Measurements from ENCODE around the gene ALG8. TPM values are rescaled to one million over a fixed set of nuclear protein-coding genes. Genes with fewer than 3 reads are reported as not detected.

The ALG8 gene
- total RNA-seq, 4 donors from 2014 or later: 24.9 to 43.5 (median 32.0) TPM

- H3K27ac ChIP-seq: no peak overlapping the region
- no peaks in the 10 kb centered on the region for H3K4me1 ChIP-seq
- H3K4me3 ChIP-seq: no peak overlapping the region
- H3K36me3 ChIP-seq: peaks cover 0 to 80% (median 0%) of the 10 kb centered on the region in 3 donors
- H3K9me3 ChIP-seq: no peaks in the 10 kb centered on the region
- no peaks in the 10 kb centered on the region for H3K27me3 ChIP-seq
- 81 to 97% methylated on average over 2 of the region's 2 CpGs for WGBS, 2 donors
- TF ChIP-seq CTCF (IDR thresholded peaks at IDR 0.05) (no peak), EP300 (IDR thresholded peaks at IDR 0.05) (no peak), POLR2A (IDR thresholded peaks at IDR 0.05) (no peak)
- no peak for DNase-seq (ENCODE audit: low spot score in 2 of 2)
Measured at GRCh38 chr11:78111298-78111697, 28.1 kb downstream of the ALG8 start.

GRCh38 chr11:78110830-78111229, 28.6 kb downstream of the ALG8 start:
- no peak for DNase-seq (ENCODE audit: low spot score in 2 of 2)
- 88 to 97% methylated on average over 2 of the region's 2 CpGs for WGBS, 2 donors
- no peaks in the 10 kb centered on the region for H3K9me3 ChIP-seq
- no peak overlapping the region for H3K4me3 ChIP-seq
- H3K27me3 ChIP-seq: no peaks in the 10 kb centered on the region
- H3K36me3 ChIP-seq: peaks cover 0 to 80% (median 0%) of the 10 kb centered on the region in 3 donors
- no peak overlapping the region for H3K27ac ChIP-seq
- no peaks in the 10 kb centered on the region for H3K4me1 ChIP-seq
- no peak for TF ChIP-seq EP300 (IDR thresholded peaks at IDR 0.05)
- TF ChIP-seq CTCF (IDR thresholded peaks at IDR 0.05): no peak
- no peak for TF ChIP-seq POLR2A (IDR thresholded peaks at IDR 0.05)

- no peak for DNase-seq (ENCODE audit: low spot score in 2 of 2)
- Histone ChIP-seq H3K27ac (no peak overlapping the region), H3K4me1 (no peaks in the 10 kb centered on the region), H3K4me3 (no peak overlapping the region), H3K27me3 (no peaks in the 10 kb centered on the region), H3K9me3 (no peaks in the 10 kb centered on the region), H3K36me3 (peaks cover 0 to 79% (median 0%) of the 10 kb centered on the region in 3 donors)
- TF ChIP-seq POLR2A (IDR thresholded peaks at IDR 0.05) (no peak), EP300 (IDR thresholded peaks at IDR 0.05) (no peak), CTCF (IDR thresholded peaks at IDR 0.05) (no peak)
- 89 to 92% methylated on average over 5 of the region's 5 CpGs for WGBS, 2 donors
Measured at GRCh38 chr11:78110351-78110750, 29.1 kb downstream of the ALG8 start.

- Histone ChIP-seq H3K27me3 (no peaks in the 10 kb centered on the region), H3K4me1 (no peaks in the 10 kb centered on the region), H3K36me3 (peaks cover 0 to 79% (median 0%) of the 10 kb centered on the region in 3 donors), H3K4me3 (no peak overlapping the region), H3K27ac (no peak overlapping the region), H3K9me3 (no peaks in the 10 kb centered on the region)
- 70 to 75% methylated on average over 3 of the region's 3 CpGs for WGBS, 2 donors
- no peak for TF ChIP-seq POLR2A (IDR thresholded peaks at IDR 0.05)
- no peak for TF ChIP-seq CTCF (IDR thresholded peaks at IDR 0.05)
- no peak for DNase-seq (ENCODE audit: low spot score in 2 of 2)
Measured at GRCh38 chr11:78109081-78110015, 30.1 kb downstream of the ALG8 start.

Data from tibial nerve (tissue), 4 donors.